Liver (tissue), 3 donors: ENCODE measurements around the gene PRM2.

Experiments
- CTCF ChIP-seq: fragments of 150-350 bp; IDR thresholded peaks from 2 replicates; pipeline ENCODE4 v1.5.1; 2017; ENCODE audit warnings: improper control_type of control experiment, low read depth, low read length; ENCODE audit not compliant: missing input control
- RAD21 ChIP-seq, 2 donors: IDR thresholded peaks; 2 replicates each; pipeline ENCODE4 v1.6.1; 2016; ENCODE audit warnings: antibody characterized with exemption in 2 of 2, mild to moderate bottlenecking in 2 of 2
- REST ChIP-seq: IDR thresholded peaks from 2 replicates; pipeline ENCODE4 v1.6.1; 2016; ENCODE audit warnings: antibody characterized with exemption, mild to moderate bottlenecking
- TAF1 ChIP-seq: conservative IDR thresholded peaks from 2 replicates; pipeline ENCODE4 v1.6.1; 2016; ENCODE audit warnings: antibody characterized with exemption, mild to moderate bottlenecking
- TF ChIP-seq, protein P1 (sequence below): IDR thresholded peaks from 2 replicates; pipeline ENCODE4 v1.6.1; 2016; ENCODE audit warnings: antibody characterized with exemption
- donor health status: healthy.
- donor health status: healthy.

- no peak for TF ChIP-seq CTCF
- TF ChIP-seq, protein P1, sequence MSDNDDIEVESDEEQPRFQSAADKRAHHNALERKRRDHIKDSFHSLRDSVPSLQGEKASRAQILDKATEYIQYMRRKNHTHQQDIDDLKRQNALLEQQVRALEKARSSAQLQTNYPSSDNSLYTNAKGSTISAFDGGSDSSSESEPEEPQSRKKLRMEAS, result no peak
- TF ChIP-seq RAD21 (IDR thresholded peaks at IDR 0.05), result no peak
- TF ChIP-seq REST, result no peak
- no peak for TF ChIP-seq TAF1
These were observed 35.4 kb downstream of the PRM2 start for GRCh38 chr16:11240636-11241473.
